LNCaP clone FGC (cell line): ENCODE results near the gene UBE2F.
"Not testable (repeated sequence)": the region's sequence is repeated elsewhere in the genome, so short reads cannot be mapped to it uniquely, and the experiment has no call there.

Source experiments
- DNase-seq: peaks from one replicate; pipeline ENCODE4 v3.0.0-alpha.2; 2011; ENCODE audit warnings: low read depth
- H3K4me3 ChIP-seq: 2 replicates; pipeline ENCODE4 v1.5.1; 2011; ENCODE audit warnings: mild to moderate bottlenecking, low read depth, low read length, control low read depth
- TF ChIP-seq, protein P1 (sequence below): IDR thresholded peaks from 2 replicates; pipeline ENCODE4 v1.5.1; 2012; ENCODE audit warnings: mild to moderate bottlenecking; ENCODE audit not compliant: control insufficient read depth, insufficient read depth; ENCODE audit errors: extremely low read depth

UBE2F gene

DNA sequence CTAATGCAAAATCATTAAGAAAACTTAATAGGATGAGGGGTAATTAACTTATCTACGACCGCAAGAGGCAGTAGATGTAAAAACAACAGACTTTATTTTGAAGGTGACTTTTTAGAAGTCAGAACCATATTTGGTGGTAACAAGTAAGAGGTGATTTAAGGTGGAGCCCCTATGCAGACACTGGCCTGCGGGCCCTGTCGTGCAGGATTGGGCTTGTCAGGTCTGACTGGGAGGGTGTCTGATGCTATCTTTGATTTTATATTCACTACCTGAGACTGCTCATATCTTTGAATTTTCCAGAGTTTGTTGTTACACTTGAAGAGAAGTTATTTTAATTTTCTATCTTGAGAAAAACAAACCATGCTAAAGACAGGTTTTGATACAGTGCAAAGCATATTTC lies 64.9 kb downstream of the UBE2F start:
- no peak overlapping the region for H3K4me3 ChIP-seq
- DNase-seq, result no peak
- TF ChIP-seq, protein P1, sequence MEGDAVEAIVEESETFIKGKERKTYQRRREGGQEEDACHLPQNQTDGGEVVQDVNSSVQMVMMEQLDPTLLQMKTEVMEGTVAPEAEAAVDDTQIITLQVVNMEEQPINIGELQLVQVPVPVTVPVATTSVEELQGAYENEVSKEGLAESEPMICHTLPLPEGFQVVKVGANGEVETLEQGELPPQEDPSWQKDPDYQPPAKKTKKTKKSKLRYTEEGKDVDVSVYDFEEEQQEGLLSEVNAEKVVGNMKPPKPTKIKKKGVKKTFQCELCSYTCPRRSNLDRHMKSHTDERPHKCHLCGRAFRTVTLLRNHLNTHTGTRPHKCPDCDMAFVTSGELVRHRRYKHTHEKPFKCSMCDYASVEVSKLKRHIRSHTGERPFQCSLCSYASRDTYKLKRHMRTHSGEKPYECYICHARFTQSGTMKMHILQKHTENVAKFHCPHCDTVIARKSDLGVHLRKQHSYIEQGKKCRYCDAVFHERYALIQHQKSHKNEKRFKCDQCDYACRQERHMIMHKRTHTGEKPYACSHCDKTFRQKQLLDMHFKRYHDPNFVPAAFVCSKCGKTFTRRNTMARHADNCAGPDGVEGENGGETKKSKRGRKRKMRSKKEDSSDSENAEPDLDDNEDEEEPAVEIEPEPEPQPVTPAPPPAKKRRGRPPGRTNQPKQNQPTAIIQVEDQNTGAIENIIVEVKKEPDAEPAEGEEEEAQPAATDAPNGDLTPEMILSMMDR, result no peak

DNA sequence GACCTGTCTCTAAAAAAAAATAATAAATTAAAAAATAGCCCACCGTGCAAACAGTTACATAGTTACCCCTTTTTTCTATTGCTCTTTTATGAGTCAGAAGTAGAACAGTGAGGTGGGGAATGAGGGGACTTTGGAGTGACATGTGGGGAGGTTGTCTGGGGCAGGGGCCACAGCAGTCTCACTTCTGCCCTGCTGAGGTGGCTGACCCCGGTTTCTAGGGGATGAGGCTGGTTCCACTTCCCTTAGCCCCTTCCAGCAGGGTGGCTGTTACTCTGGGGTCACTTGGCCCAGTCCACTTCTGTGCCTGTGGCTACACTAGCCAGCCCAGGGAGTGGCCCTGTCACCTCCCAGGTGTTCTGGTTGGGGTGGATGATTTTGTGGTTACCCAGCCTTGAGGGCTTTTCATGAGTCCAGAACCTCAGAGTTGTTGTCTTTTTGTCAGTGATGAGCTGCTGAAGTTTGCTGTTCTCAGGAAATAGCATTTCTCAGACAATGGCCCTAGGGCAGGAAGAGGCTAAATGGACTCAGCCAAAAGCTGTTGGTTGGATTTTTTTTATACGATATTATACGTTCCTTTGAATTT lies 66.0 kb downstream of the UBE2F start:
- TF ChIP-seq, protein P1, result no peak
- H3K4me3 ChIP-seq, result no peak overlapping the region
- DNase-seq, result no peak

DNA sequence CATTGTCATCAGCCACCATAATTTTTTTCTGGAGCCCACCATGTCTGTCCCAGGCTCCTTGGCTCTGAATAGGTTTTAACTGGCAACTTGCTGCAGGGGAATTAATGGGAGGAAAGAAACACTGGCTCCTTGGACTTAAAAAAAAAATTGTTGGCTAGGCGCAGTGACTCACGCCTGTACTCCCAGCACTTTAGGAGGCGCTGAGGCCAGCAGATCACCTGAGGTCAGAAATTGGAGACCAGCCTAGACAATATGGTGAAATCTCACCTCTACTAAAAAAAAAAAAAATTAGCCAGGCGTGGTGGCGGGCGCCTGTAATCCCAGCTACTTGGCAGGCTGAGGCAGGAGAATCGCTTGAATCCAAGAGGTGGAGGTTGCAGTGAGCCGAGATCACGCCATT lies 67.2 kb downstream of the UBE2F start:
- not testable (repeated sequence) for H3K4me3 ChIP-seq, DNase-seq

DNA sequence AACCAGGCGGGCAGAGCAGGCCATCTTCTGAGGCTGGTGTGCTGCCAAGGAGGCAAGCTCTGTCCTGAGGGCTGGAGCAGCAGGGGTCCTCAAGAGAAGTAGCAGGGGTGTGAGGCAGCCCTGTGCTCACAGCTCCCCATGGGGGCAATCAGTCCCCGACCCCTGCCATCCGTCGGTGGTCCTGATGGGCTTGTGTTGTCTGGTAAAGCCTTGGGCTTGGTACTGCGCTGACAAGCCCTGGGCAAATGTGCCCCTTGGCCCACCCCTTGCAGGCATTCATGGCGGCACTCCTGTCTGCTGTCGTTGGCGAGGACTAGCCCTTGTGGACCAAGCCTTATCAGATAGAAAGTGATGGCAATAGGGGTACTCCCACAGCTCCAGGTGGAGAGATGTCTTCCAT lies 71.4 kb downstream of the UBE2F start:
- H3K4me3 ChIP-seq, result no peak overlapping the region
- DNase-seq, result no peak
- TF ChIP-seq, protein P1, result no peak

DNA sequence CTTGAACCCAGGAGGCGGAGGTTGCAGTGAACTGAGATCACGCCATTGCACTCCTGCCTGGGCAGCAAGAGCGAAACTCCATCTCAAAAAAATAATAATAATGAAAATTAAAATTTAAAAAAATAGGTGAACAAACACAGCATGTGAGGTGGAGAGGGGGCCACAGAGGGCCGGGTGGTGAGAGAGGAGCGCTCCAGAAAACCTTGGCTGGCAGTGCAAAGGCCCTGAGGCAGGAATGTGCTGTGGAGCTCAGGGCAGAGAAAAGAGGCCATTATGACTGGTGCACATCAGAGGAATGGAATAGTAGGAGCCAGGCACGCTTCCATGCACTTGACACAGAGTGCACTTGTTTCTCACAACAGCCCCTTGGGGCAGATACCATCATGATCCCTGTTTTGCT lies 72.3 kb downstream of the UBE2F start:
- TF ChIP-seq, protein P1, result no peak
- DNase-seq, result no peak
- H3K4me3 ChIP-seq, result no peak overlapping the region

DNA sequence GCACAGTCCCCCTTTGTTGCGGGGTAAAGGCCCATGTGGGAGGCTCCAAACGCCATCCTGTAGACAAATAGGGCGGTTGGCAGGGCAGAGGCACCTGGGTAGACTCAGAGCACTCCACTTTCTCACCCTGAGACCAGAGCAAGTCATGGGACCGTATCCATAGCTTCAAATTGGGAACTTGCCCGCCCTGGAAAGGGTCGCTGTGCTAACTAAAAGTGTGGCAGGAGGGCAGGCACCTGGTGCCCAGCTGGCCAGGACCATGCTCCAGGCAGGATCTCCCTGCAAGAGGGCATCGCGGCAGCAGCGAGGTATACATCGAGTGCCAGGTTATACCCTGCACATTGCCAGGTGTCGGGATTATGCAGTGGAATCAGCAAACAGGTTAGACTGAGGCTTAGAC lies 73.2 kb downstream of the UBE2F start:
- H3K4me3 ChIP-seq, result no peak overlapping the region
- TF ChIP-seq, protein P1, result no peak
- DNase-seq, result no peak

DNA sequence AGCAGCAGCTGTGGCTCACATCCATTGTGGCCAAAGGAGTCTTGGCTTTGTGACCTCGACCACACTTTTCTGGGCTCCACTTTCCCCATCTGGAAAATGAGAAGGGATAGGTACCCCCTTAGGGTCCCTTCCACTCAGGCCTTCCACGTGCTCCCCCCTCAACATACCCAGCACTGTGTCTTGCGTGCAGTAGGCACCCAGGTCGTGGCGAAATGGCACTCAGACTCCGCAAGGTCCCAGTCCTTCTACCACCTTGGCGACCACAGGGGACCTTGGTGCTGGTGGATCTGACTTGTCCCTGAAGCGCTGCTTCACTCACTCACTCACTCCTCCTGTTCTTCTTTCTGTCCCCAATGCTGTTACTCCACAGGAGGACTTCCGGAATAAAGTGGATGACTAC lies 74.1 kb downstream of the UBE2F start:
- TF ChIP-seq, protein P1, result no peak
- no peak for DNase-seq
- H3K4me3 ChIP-seq, result no peak overlapping the region
